ENCODE results near the gene ZNF382.
A peak's percentile ranks its signal among the peaks of the same experiment; 100 is the strongest.
"Not testable (repeated sequence)": the region's sequence is repeated elsewhere in the genome, so short reads cannot be mapped to it uniquely, and the experiment has no call there.

ZNF382 gene

GRCh38 chr19:36605101-36605876 lies at the start of gene ZNF382:
TSS of gene ZNF382 (plus strand) at chr19:36605313. CDS start at chr19:36609915, 4,602 bp downstream.
- DNase-seq, result peak; percentile 92

DNA sequence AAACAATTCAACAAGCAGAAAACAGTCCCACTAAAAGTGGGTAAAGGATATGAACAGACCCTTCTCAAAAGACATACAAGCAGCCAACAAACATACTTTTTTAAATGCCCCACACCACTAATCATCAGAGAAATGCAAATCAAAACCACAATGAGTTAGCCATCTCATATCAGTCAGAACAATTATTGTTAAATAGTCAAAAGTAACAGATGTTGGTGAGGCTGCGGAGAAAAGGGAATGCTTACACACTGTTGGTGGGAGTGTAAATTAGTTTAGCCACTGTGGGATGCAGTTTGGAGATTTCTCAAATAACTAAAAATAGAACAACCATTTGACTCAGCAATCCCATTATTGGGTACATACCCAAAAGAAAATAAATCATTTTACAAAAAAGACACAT lies 40.7 kb upstream of the ZNF382 start:
- no peak for DNase-seq

DNA sequence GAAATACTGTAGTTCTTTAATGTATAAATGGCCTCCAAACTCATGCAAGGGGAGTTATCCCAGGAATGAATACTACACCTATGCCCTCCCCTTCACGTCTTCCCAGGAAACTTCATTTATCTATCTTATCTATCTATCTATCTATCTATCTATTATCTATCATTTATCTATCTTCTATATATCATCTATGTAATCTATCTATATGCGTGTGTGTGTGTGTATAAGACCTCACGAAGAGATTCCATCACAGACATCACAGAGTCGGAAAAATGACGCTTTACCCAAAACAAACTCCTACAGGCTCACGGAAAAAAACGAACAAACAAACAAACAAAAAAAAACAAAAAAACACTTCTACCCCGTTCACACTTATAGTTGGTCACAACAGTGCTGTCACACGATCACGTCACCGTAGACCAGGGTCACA lies 32.5 kb upstream of the ZNF382 start:
- no peak for DNase-seq

DNA sequence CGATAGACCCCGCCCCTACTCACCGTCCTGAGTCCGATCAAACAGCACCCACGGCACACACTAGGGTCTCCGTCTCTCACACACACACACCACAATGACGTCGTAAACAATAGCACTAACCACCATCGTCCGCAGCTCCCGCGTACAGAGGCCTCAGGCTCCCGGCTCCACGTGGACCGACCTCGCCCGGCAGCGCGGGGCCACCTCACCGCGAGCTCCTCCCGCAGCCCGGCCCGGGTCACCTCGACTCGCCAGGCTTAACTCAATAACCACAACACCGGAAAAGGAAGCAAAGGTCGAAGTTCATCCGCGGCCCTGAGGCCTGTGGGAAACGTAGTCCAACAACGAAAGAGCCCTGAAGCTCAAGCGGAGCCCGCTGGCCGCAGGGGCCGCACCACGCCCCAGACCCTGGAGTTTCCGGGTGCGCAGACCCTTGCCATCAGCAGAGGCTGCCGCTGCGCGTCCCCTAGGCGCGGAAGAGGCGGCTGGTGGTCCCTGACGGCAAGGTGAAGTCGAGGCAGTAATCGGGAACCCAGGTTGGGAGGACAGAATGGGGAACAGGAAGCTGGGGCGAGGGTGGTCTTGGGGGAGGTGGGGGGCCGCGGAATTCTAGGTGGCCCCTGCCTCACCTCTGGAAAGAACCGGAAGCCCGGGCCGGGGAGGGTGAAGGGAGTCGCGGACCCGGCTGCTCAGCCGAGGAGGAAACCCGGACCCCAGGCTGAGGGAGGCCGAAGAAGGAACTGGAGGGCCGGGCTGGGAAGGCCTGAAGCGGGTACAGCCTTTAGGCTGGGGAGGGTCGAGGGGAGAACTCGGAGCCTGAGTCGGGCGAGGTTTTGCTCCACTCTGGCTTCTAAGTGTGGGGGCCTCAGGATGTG lies 31.9 kb upstream of the ZNF382 start, which contains the start of gene ZNF529:
Gene ZNF529, minus strand, starts transcription at position 273 of the 875 bp plus-strand sequence. CDS start 946 bp downstream, outside the sequence.
- DNase-seq, result peak; percentile 81

- no peak for DNase-seq
These were observed 31.0 kb upstream of the ZNF382 start for GRCh38 chr19:36573895-36574720.

DNA sequence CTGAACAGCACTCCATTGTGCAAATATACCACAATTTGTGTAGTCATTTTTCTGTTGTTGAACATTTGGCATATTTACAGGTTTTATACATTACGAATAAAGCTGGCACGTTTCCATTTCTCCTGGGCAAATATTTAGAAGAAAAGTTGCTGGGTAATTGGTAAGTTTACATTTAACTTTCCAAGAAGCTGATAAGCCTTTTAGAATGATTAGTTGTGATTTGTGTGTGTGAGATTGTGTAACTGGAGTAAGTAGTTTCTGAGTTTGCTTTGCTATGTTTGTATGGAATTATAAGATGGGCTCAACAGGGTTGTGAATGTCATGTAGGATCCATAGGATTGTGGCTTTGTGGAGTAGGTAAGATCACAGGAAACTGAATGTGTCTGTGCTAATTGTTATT lies 30.4 kb upstream of the ZNF382 start:
- DNase-seq, result no peak

DNA sequence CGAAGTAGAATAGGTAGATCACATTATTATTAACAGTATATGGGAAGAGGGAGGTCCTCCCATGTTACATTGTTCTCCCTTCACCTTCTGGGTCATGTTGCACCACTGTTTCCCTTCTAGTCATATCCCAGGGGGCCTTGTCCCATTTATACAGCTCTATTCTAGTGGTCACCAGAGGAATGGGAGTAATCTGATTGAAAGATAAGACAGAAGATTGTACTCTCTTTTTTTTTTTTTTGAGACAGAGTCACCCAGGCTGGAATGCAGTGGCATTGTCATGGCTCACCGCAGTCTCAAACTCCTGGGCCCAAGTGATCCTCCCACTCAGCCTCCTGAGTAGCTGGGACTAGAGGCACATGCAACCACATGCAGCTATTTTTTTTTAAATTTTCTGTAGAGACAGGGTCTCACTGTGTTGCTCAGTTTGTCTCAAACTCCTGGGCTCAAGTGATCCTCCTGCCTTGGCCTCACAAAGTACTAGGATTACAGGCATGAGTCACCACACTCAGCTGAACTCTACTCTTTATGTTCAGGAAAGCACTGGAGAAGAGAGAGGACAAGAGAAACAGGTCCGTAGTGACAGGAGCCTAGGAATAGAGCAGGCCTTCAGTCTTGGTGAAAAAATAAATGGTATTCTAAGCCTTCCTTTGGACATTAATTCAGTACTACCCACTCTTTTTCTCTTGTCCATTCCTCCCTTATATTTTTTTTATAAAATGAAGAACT lies 27.7 kb upstream of the ZNF382 start:
- DNase-seq, result no peak

GRCh38 chr19:36579255-36579654 lies 25.9 kb upstream of the ZNF382 start:
- DNase-seq, result no peak

DNA sequence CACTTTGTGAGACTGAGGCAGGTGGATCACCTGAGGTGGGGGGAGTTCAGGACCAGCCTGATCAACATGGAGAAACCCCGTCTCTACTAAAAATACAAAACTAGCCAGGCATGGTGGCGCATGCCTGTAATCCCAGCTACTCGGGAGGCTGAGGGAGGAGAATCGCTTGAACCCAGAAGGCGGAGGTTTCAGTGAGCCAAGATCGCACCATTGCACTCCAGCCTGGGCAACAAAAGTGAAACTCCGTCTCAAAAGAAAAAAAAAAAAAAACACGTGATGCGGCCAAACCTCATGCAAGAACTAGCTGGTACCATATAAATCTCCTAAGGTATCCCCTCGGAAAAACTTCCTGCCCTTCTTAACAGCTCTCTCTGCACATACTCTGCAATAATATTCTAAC lies 2.4 kb upstream of the ZNF382 start:
- DNase-seq, result not testable (repeated sequence)

- peak; percentile 88 for DNase-seq
These were observed 435 bp upstream of the ZNF382 start for GRCh38 chr19:36604656-36605100.

DNA sequence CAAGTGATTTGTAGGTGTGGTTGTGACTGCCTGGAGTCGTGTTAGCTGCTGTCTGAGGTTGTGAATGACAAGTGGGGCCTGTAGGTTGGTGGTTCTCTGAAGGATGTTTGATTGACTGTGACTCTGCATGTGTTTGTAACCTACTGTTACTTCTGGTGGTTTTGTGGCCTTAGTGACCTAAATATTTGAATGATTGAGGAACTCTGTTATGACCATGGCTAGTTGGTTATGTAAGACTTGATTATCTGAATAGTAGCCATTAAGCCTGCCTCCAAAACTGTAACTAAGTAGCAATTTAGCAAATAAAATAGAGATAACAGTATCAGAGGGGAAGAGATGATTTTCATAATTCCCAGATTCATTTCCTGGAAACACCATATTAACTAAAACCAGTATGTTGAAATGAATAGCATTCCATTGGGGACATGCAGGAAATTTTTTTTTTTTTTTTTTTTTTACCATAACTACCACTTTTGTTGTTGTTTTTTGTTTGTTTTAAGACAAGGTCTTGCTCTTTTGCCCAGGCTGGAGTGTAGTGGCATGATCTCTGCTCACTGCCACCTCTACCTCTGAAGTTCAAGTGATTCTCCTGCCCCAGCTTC lies 865 bp downstream of the ZNF382 start:
- no peak for DNase-seq

DNA sequence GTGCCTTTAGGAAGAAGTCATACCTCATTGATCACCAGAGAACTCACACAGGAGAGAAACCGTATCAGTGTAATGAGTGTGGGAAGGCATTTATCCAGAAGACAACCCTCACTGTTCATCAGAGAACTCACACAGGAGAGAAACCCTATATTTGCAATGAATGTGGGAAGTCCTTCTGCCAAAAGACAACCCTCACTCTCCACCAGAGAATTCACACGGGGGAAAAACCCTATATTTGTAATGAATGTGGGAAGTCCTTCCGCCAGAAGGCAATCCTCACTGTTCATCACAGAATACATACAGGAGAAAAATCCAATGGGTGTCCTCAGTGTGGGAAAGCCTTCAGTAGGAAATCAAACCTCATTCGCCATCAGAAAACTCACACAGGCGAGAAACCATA lies 21.9 kb downstream of the ZNF382 start:
- DNase-seq, result no peak

GRCh38 chr19:36635342-36635741 lies 30.2 kb downstream of the ZNF382 start:
- DNase-seq, result no peak

DNA sequence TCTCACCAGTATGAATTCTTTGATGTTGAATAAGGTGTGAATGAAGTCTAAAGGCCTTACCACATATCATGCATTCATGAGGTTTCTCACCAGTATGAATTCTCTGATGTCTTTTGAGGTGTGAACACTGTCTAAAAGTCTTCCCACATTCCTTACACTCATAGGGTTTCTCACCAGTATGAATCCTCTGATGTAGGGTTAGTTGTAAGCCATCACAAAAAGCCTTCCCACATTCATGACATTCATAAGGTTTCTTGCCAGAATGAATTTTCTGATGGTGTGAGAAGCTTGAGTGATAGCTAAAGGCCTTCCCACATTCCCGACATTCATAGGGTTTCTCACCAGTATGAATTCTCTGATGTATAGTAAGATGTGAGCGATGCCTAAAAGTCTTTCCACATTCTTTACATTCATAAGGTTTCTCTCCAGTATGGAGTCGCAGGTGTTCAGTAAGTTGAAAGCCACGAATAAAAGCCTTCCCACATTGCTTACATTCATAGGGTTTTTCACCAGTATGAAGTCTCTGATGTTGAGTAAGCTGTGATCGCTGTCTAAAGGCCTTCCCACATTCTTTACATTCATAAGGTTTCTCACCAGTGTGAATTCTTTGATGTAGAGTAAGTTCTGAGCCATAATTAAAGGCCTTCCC lies 33.9 kb downstream of the ZNF382 start:
- DNase-seq, result no peak

GRCh38 chr19:36646746-36647145 lies 41.6 kb downstream of the ZNF382 start:
- no peak for DNase-seq

DNA sequence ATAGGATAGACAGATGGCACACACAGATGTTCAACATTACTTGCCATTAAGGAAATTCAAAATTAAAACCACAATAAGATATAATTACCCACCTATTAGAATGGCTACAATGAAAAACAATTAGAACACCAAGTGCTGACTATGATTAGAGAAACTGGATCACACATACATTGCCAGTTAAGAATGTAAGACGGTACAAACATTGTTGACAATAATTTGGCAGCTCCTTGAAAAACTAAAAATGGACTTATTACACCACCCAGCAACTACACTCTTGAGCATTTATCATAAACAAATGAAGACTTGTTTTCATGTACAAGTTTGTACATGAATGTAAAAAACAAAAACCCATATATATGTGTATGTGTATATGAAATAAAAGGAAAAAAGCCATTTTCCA lies 47.8 kb downstream of the ZNF382 start:
- DNase-seq, result no peak

DNA sequence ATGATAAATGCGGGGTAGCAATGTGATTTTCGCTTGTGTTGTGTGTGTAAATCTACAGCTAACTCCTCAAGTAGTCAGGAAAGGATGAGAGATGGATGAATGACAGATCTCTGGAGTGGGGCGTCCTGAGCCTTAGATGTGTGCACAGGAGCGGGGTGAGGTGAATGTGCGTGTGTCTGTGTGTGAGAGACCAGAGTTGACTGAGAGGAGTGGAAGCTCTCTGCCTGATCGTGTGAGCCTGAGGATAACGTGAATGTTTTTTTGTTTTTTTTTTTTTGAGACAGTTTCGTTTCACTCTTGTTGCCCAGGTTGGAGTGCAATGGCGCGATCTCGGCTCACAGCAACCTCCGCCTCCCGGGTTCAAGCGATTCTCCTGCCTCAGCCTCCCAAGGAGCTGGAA lies 60.7 kb downstream of the ZNF382 start:
- no peak for DNase-seq

DNA sequence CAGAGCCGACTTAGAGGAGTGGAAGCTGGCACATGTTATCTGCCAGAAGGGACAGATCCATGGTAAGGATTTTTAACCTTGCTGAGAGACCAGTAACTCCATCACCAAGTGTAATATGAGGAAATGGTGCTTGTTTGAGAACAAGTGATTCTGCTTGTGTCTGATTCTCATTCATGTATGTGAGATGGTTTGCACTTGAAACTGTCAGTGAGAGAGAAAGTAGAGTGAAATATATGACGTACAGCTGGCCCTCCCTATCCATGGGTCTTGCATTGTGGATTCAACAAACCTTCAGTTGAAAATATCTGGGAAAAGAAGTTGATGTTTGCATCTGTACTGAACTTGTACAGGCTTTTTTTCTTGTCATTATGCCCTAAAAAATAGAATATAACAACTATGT lies 63.5 kb downstream of the ZNF382 start:
- DNase-seq, result no peak

DNA sequence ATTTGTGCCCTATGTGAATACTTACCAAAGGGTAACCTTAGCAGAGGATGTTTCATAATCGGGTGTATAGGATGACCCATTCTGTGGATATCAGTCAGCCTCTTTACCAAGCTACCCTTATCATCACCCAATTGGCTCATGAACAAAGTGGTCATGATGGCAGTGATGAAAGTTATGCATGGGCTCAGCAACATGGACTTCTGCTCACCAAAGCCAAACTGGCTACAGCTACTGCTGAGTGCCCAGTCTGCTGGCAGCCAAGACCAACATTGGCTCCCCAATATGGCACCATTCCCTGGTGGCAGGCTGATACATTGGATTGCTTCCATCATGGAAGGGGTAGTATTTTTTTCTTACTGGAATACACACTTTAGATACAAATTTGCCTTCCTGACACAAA lies 67.3 kb downstream of the ZNF382 start:
- no peak for DNase-seq

GRCh38 chr19:36674201-36674600 lies 69.1 kb downstream of the ZNF382 start:
- DNase-seq, result no peak

DNA sequence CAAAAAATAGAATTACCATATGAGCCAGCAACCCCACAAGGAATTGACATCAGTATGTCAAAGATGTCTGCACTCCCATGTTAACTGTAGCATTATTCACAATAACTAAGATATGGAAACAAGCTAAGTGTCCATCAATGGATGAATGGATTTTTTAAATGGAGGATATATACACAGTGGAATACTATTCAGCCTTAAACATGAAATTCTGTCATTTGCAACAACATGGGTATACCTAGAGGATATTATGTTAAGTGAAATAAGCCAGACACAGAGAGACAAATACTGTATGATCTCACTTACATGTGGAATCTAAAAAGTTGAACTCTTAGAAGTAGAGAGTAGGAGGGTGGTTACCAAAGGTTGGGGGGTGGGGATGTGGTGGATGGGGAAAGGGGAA lies 74.3 kb downstream of the ZNF382 start:
- no peak for DNase-seq
